HAP-1 (cell line): ENCODE data around the gene TMEM50B.
"Not testable (repeated sequence)": the region's sequence is repeated elsewhere in the genome, so short reads cannot be mapped to it uniquely, and the experiment has no call there.

Experiments
- DNase-seq, 2 experiments: peaks; one replicate each; pipeline ENCODE4 v3.0.0-alpha.2; 2016 to 2020; ENCODE audit warnings: low spot score in 2 of 2
- H3K27me3 ChIP-seq: fragments of 250-450 bp; sonication (Bioruptor Pico); 2 replicates; pipeline ENCODE4 v1.5.1; 2020; ENCODE audit warnings: low read depth, mild to moderate bottlenecking, moderate library complexity
- H3K36me3 ChIP-seq: fragments of 250-450 bp; sonication (Bioruptor Pico); replicated peaks from 2 replicates; pipeline ENCODE4 v1.5.1; 2020; ENCODE audit warnings: mild to moderate bottlenecking
- H3K4me1 ChIP-seq: fragments of 250-450 bp; sonication (Bioruptor Pico); 2 replicates; pipeline ENCODE4 v1.5.1; 2020; ENCODE audit warnings: mild to moderate bottlenecking
- H3K4me3 ChIP-seq: fragments of 250-450 bp; sonication (Bioruptor Pico); 2 replicates; pipeline ENCODE4 v1.5.1; 2020; ENCODE audit warnings: mild to moderate bottlenecking, moderate library complexity
- H3K9me3 ChIP-seq: fragments of 250-450 bp; sonication (Bioruptor Pico); 2 replicates; pipeline ENCODE4 v1.5.1; 2020; ENCODE audit warnings: mild to moderate bottlenecking, moderate library complexity
- in situ Hi-C: fragments of 300-500 bp; cut with MboI; formaldehyde crosslinking; loops from 3 replicates; pipeline ENCODE4 v1.14.3; 2020; ENCODE audit warnings: low sequenced_read_pairs, inconsistent platforms, mixed read lengths

Gene TMEM50B

GRCh38 chr21:33412439-33412831 is 67.3 kb downstream of the TMEM50B start:
- H3K27me3 ChIP-seq, H3K4me3 ChIP-seq, H3K9me3 ChIP-seq, H3K4me1 ChIP-seq, DNase-seq, in situ Hi-C loops: not testable (repeated sequence)
- peaks cover 16% of the 10 kb centered on the region for H3K36me3 ChIP-seq

DNA sequence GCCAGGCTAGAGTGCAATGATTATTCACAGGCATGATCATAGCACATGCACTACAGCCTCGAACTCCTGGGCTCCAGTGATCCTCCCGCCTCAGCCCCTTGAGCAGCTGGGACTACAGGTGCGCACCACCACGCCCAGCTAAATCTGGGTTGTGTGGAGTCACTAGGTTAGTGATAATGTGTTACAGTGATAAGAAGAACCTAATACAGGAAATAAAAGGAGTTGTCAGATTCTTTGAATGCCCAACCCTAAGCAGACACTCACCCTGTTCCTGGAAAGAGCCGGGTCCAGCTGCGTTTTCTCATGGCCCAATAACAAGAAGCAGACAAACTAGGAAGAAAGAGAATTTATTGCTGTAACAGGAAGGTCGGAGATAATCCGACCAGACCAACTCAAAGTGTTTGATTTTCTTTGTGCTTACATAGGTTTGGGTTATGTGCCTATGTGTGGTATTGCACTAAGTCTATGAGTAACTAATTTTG is 67.8 kb downstream of the TMEM50B start:
- no peak overlapping the region for H3K4me3 ChIP-seq
- no peaks in the 10 kb centered on the region for H3K4me1 ChIP-seq
- no peaks in the 10 kb centered on the region for H3K27me3 ChIP-seq
- in situ Hi-C loops = no loop called here
- no peak for DNase-seq
- no peaks in the 10 kb centered on the region for H3K9me3 ChIP-seq
- H3K36me3 ChIP-seq = peaks cover 17% of the 10 kb centered on the region

DNA sequence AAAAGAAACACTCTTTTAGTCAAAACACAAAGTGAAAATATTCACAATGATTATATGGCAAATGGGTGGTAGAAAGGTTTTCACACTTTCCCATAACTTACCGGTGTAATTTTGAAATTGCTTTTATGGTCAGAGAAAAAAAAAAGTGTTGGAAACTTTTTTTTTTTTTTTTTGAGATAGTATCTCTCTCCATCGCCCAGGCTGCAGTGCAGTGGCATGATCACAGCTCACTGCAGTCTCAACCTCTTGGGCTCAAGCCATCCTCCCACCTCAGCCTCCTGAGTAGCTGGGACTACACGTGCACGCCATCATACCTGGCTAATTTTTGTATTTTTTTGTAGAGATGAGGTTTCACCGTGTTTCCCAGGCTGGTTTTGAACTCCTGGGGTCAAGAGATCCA is 73.3 kb downstream of the TMEM50B start:
- Histone ChIP-seq H3K27me3 (no peaks in the 10 kb centered on the region), H3K4me1 (peaks cover 9% of the 10 kb centered on the region), H3K36me3 (peaks cover 8% of the 10 kb centered on the region; the same call in 1 of the 2 replicates), H3K9me3 (no peaks in the 10 kb centered on the region), H3K4me3 (no peak overlapping the region)
- no peak for DNase-seq
- in situ Hi-C loops = no loop called here

DNA sequence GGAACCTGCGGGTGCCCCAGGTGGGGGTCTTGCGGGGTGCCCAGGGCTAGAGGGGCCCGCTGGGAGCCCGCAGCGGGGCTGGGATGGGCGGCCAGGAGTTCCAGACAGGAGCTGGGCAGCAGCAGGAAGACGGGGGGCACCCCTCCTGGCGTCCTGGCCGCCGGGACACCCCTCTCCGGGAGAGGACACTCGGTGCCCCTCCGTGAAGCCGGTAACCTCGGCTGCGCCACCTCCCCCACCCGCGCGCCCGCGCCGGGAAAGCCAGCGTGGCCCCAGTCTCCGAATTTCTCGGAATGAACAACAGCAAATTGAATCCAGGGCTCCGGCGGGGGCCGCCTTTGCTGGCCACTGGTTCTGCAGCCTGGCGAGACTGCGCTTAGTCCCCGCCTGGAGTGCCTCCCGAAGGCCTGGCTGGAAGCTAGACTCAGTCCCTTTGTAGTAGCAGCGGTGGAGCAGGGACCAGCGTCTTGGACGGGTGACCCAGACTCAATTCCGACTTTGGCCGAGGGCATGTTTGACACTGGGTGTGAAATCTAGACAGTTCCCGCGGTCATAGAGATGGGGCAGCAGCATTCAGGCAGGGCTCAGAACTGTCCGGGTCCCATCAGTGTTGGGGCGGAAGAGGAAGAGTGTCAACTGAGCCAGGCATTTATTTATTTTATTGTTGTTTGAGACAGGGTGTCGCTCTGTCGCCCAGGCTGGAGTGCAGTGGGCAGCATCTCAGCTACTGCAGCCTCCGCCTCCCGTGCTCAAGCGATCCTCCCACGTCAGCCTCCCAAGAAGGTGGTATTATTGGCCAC is 75.8 kb downstream of the TMEM50B start:
- Histone ChIP-seq H3K4me1 (peaks cover 9% of the 10 kb centered on the region), H3K36me3 (peaks cover 6% of the 10 kb centered on the region; the same call in 1 of the 2 replicates), H3K4me3 (peak overlapping the region; percentile 85), H3K27me3 (no peaks in the 10 kb centered on the region), H3K9me3 (no peaks in the 10 kb centered on the region)
- peak; percentile 43 to 69 for DNase-seq
- in situ Hi-C loops = no loop called here

DNA sequence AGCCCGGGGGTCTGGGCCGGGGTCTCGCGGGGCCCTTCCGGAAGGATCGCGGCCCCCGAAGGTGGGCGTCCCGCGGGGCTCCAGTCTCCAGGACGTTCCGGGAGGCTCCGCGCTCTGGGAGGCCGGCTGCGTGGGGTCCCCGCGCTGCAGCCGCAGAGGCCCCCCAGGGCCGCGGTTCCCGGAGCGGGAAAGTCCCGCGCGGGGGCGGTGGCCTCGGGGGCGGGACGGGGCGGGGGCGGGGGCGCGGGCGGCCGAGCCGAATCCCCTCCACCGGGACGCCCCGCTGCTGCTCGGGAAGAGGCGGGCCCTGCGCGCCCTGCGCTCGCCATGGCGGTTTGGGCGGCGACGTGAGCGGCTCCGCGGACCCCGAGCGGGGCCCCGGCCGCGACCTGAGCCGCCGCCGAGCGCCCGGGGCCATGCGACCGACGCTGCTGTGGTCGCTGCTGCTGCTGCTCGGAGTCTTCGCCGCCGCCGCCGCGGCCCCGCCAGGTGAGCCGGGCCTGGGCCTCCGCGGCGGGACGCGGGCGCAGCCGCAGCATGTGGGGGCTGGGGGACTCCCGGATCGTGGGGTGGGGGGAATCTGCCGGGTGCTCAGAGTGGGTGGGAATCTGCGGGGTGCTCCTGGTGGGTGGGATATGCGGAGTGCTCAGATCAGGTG is 76.5 kb downstream of the TMEM50B start, which contains the start of gene IFNGR2:
IFNGR2 (plus strand) TSS at position 286 of the 658 bp plus-strand sequence; CDS start at position 417, 131 bp downstream.
- H3K4me3 ChIP-seq = peak within 1 kb of the TSS; percentile 85
- in situ Hi-C loops = no loop called here
- no peaks in the 10 kb centered on the region for H3K27me3 ChIP-seq
- no peaks in the 10 kb centered on the region for H3K9me3 ChIP-seq
- peaks cover 6% of the 10 kb centered on the region; the same call in 1 of the 2 replicates for H3K36me3 ChIP-seq
- H3K4me1 ChIP-seq = peaks cover 9% of the 10 kb centered on the region
- peak in 1 of 2 experiments; percentile 55 for DNase-seq

- in situ Hi-C loops = no loop called here
- peak in 1 of 2 experiments; percentile 45 for DNase-seq
- H3K9me3 ChIP-seq = no peaks in the 10 kb centered on the region
- H3K27me3 ChIP-seq = no peaks in the 10 kb centered on the region
- peak overlapping the region; percentile 32 for H3K4me3 ChIP-seq
- H3K36me3 ChIP-seq = peaks cover 5% of the 10 kb centered on the region; the same call in 1 of the 2 replicates
- peaks cover 9% of the 10 kb centered on the region for H3K4me1 ChIP-seq
Observed at GRCh38 chr21:33402001-33402979, 77.5 kb downstream of the TMEM50B start.

GRCh38 chr21:33401630-33401992 is 78.2 kb downstream of the TMEM50B start:
- no peak overlapping the region for H3K4me3 ChIP-seq
- no peaks in the 10 kb centered on the region for H3K36me3 ChIP-seq
- H3K9me3 ChIP-seq = no peaks in the 10 kb centered on the region
- peaks cover 9% of the 10 kb centered on the region for H3K4me1 ChIP-seq
- no peaks in the 10 kb centered on the region for H3K27me3 ChIP-seq
- in situ Hi-C loops = no loop called here
- no peak for DNase-seq
